MCF 10A (cell line): ENCODE measurements around the gene BEND3. TPM values are rescaled to one million over a fixed set of nuclear protein-coding genes. Genes with fewer than 3 reads are reported as not detected.

Source experiments
- BruUV-seq: library from RNA; stranded (reverse); fragments of 400-500 nt; replicated peaks from 2 replicates; lab custom pipeline; 2021; lab: Mats Ljungman, UMichigan
- CTCF ChIA-PET: fragments of 300-600 bp; sonication (Branson Sonifier 250); formaldehyde crosslinking; extraction: SDS; loops from one replicate; lab custom pipeline; 2021; ENCODE audit warnings: antibody characterized with exemption, inconsistent platforms; lab: Yijun Ruan, JAX
- POLR2A ChIA-PET: fragments of 300-600, 350-650 bp; sonication (Branson Sonifier 250); formaldehyde crosslinking; extraction: SDS; loops from one replicate; lab custom pipeline; 2020; ENCODE audit warnings: antibody characterized with exemption, inconsistent platforms; lab: Yijun Ruan, JAX
- DNase-seq: peaks from one replicate; pipeline ENCODE4 v3.0.0-alpha.2; 2018; ENCODE audit not compliant: unreplicated experiment
- H3K27ac Mint-ChIP-seq: one replicate; pipeline ENCODE4 v1.8.0; 2022; ENCODE audit warnings: mild to moderate bottlenecking, low read depth, mixed read lengths; ENCODE audit not compliant: unreplicated experiment
- H3K27me3 Mint-ChIP-seq: one replicate; pipeline ENCODE4 v1.8.0; 2022; ENCODE audit warnings: mixed read lengths; ENCODE audit not compliant: insufficient read depth, unreplicated experiment
- H3K36me3 Mint-ChIP-seq: one replicate; pipeline ENCODE4 v1.8.0; 2022; ENCODE audit warnings: mild to moderate bottlenecking, moderate library complexity, mixed read lengths; ENCODE audit not compliant: insufficient read depth, unreplicated experiment
- H3K4me1 Mint-ChIP-seq: one replicate; pipeline ENCODE4 v1.8.0; 2022; ENCODE audit warnings: mixed read lengths; ENCODE audit not compliant: insufficient read depth, unreplicated experiment
- H3K4me3 Mint-ChIP-seq: one replicate; pipeline ENCODE4 v1.8.0; 2022; ENCODE audit warnings: mild to moderate bottlenecking, moderate library complexity, mixed read lengths; ENCODE audit not compliant: unreplicated experiment
- H3K9me3 Mint-ChIP-seq: one replicate; pipeline ENCODE4 v1.8.0; 2022; ENCODE audit warnings: mixed read lengths; ENCODE audit not compliant: unreplicated experiment
- CTCF ChIP-seq: fragments of 200-600 bp; IDR thresholded peaks from one replicate; pipeline ENCODE4 v1.8.0; 2022; ENCODE audit warnings: antibody characterized with exemption, mild to moderate bottlenecking; ENCODE audit not compliant: unreplicated experiment
- intact Hi-C: fragments of 100-400 bp; cut with micrococcal nuclease; formaldehyde crosslinking; loops from 2 replicates; pipeline ENCODE4 v1.14.1; 2022
- total RNA-seq: library from RNA; stranded (reverse); gene quantifications from 2 replicates; pipeline ENCODE4 v1.2.3, GENCODE V29; 2022

BEND3 gene
- total RNA-seq, 1 experiment from 2014 or later: 3.1 TPM

- intact Hi-C loops: no loop called here
- peaks cover under 1% of the 10 kb centered on the region for H3K4me1 Mint-ChIP-seq
- BruUV-seq: no TSS peak
- H3K27ac Mint-ChIP-seq: no peak overlapping the region
- no peak for DNase-seq
- TF ChIP-seq CTCF: no peak
- POLR2A ChIA-PET: no interaction called here
- no peaks in the 10 kb centered on the region for H3K27me3 Mint-ChIP-seq
- H3K36me3 Mint-ChIP-seq: no peaks in the 10 kb centered on the region
- H3K4me3 Mint-ChIP-seq: no peak overlapping the region
- CTCF ChIA-PET: interaction anchor here (1.7 kb wide), 1 partner anchor 32 kb away, joined by 9 read pairs; the partner anchor contains the start of gene MTRES1
- H3K9me3 Mint-ChIP-seq: no peaks in the 10 kb centered on the region
Observed at GRCh38 chr6:107059606-107060005, 55.7 kb downstream of the BEND3 start.

GRCh38 chr6:107057679-107058078 is 57.6 kb downstream of the BEND3 start:
- Mint-ChIP-seq H3K4me3 (no peak overlapping the region), H3K27ac (no peak overlapping the region), H3K4me1 (no peaks in the 10 kb centered on the region), H3K27me3 (no peaks in the 10 kb centered on the region), H3K36me3 (no peaks in the 10 kb centered on the region), H3K9me3 (no peaks in the 10 kb centered on the region)
- intact Hi-C loops: no loop called here
- no peak for DNase-seq
- ChIA-PET POLR2A (no interaction called here), CTCF (no interaction called here)
- TF ChIP-seq CTCF: no peak
- BruUV-seq: no TSS peak

GRCh38 chr6:107056796-107057195 is 58.5 kb downstream of the BEND3 start:
- no peaks in the 10 kb centered on the region for H3K36me3 Mint-ChIP-seq
- CTCF ChIA-PET: no interaction called here
- no peak overlapping the region for H3K4me3 Mint-ChIP-seq
- BruUV-seq: no TSS peak
- POLR2A ChIA-PET: interaction anchor here (0.6 kb wide), 1 partner anchor 61 kb away, joined by 3 read pairs; no protein-coding TSS in a partner anchor
- H3K9me3 Mint-ChIP-seq: no peaks in the 10 kb centered on the region
- no peaks in the 10 kb centered on the region for H3K4me1 Mint-ChIP-seq
- no peaks in the 10 kb centered on the region for H3K27me3 Mint-ChIP-seq
- H3K27ac Mint-ChIP-seq: no peak overlapping the region
- intact Hi-C loops: no loop called here
- no peak for TF ChIP-seq CTCF
- DNase-seq: no peak

- peaks cover 35% of the 10 kb centered on the region for H3K36me3 Mint-ChIP-seq
- CTCF ChIA-PET: no interaction called here
- H3K27me3 Mint-ChIP-seq: no peaks in the 10 kb centered on the region
- no peak overlapping the region for H3K27ac Mint-ChIP-seq
- no TSS peak for BruUV-seq
- no peak for TF ChIP-seq CTCF
- intact Hi-C loops: no loop called here
- POLR2A ChIA-PET: no interaction called here
- DNase-seq: no peak
- H3K4me1 Mint-ChIP-seq: peaks cover 5% of the 10 kb centered on the region
- H3K4me3 Mint-ChIP-seq: no peak overlapping the region
- no peaks in the 10 kb centered on the region for H3K9me3 Mint-ChIP-seq
Observed at GRCh38 chr6:107047807-107048206, 67.5 kb downstream of the BEND3 start.
